HCT116 (cell line): Measurements from ENCODE around the gene DCTD. TPM values are rescaled to one million over a fixed set of nuclear protein-coding genes. Genes with fewer than 3 reads are reported as not detected.

Experiments used
- ATAC-seq: fragments of 200-7000 bp; cut with Tn5 transposase; 2 replicates; pipeline ENCODE4 v1.9.1; 2020; ENCODE audit warnings: mild to moderate bottlenecking, moderate library complexity
- BruUV-seq: library from RNA; stranded (reverse); fragments of 400-500 nt; replicated peaks from 2 replicates; lab custom pipeline; 2021; lab: Mats Ljungman, UMichigan
- CTCF ChIA-PET: fragments of 300-600 bp; sonication (Branson Sonifier 250); formaldehyde crosslinking; loops from one replicate; lab custom pipeline; 2021; ENCODE audit warnings: antibody characterized with exemption; lab: Charles Lee
- POLR2A ChIA-PET: fragments of 300-600, 350-600 bp; sonication (Branson Sonifier 250); formaldehyde crosslinking; loops from one replicate; lab custom pipeline; 2021; ENCODE audit warnings: antibody characterized with exemption; lab: Charles Lee
- RAD21 ChIA-PET, 2 experiments: fragments of 300-600 bp; sonication (Branson Sonifier 250); formaldehyde crosslinking; loops; one replicate each; lab custom pipeline; 2023; ENCODE audit warnings: low total read pairs in 2 of 2; ENCODE audit not compliant: uncharacterized antibody in 2 of 2, unreplicated experiment in 2 of 2, low non-redundant PET in 1 of 2; lab: Charles Lee
- DNase-seq: peaks from one replicate; pipeline ENCODE4 v3.0.0-alpha.2; 2010; ENCODE audit warnings: low read depth, low spot score
- H2AFZ ChIP-seq: fragments of 200-600 bp; shearing (Covaris generic), sonication (generic); 2 replicates; pipeline ENCODE4 v1.6.1; 2017; ENCODE audit warnings: low read depth, mixed run types, mixed read lengths, antibody characterized with exemption, low read length; ENCODE audit not compliant: poor library complexity, severe bottlenecking
- H3K27ac ChIP-seq: 2 replicates; pipeline ENCODE4 v1.5.1; 2012; ENCODE audit warnings: low read depth, low read length
- H3K27me3 ChIP-seq: fragments of 200-600 bp; sonication (generic); 2 replicates; pipeline ENCODE4 v1.6.1; 2016; ENCODE audit warnings: mixed run types, low read length, mixed read lengths; ENCODE audit not compliant: insufficient read depth
- H3K36me3 ChIP-seq, 2 experiments: fragments of 200-500 bp in 1 of 2; fragments of 200-600 bp in 1 of 2; sonication (Bioruptor generic) in 1 of 2; sonication (generic) in 1 of 2; 2 replicates each; pipeline versions ENCODE4 v1.5.1 to v1.6.1; 2014 to 2016; ENCODE audit warnings: low read length in 2 of 2, inconsistent platforms in 1 of 2, mixed read lengths in 1 of 2, mixed run types in 1 of 2; ENCODE audit not compliant: insufficient read depth in 2 of 2, control insufficient read depth in 1 of 2
- H3K4me1 ChIP-seq, 2 experiments: fragments of 200-600 bp in 1 of 2; sonication (generic) in 1 of 2; 2 replicates each; pipeline versions ENCODE4 v1.5.1 to v1.6.1; 2012 to 2017; ENCODE audit warnings: low read length in 2 of 2, inconsistent platforms in 1 of 2, mild to moderate bottlenecking in 1 of 2, mixed read lengths in 1 of 2, mixed run types in 1 of 2, moderate library complexity in 1 of 2; ENCODE audit not compliant: insufficient read depth in 2 of 2, control insufficient read depth in 1 of 2
- H3K4me2 ChIP-seq: fragments of 200-600 bp; sonication (generic); 2 replicates; pipeline ENCODE4 v1.6.1; 2017; ENCODE audit warnings: mixed run types, low read length, mixed read lengths
- H3K4me3 ChIP-seq, 2 experiments: fragments of 200-600 bp in 1 of 2; sonication (generic) in 1 of 2; replicated peaks in 1 of 2; 2 replicates each; pipeline ENCODE4 v1.5.1; 2011 to 2016; ENCODE audit warnings: low read length in 2 of 2, control low read depth in 1 of 2, low read depth in 1 of 2, mild to moderate bottlenecking in 1 of 2, mixed read lengths in 1 of 2, mixed run types in 1 of 2
- H3K79me2 ChIP-seq: fragments of 200-600 bp; sonication (generic); 2 replicates; pipeline ENCODE4 v1.6.1; 2017; ENCODE audit warnings: mild to moderate bottlenecking, mixed run types, low read length, moderate library complexity, mixed read lengths; ENCODE audit not compliant: insufficient read depth
- H3K9ac ChIP-seq: fragments of 200-600 bp; sonication (generic); 2 replicates; pipeline ENCODE4 v1.6.1; 2016; ENCODE audit warnings: low read length, mixed read lengths
- H3K9me2 ChIP-seq: fragments of 200-600 bp; sonication (generic), shearing (Covaris generic); 2 replicates; pipeline ENCODE4 v1.6.1; 2017; ENCODE audit warnings: mixed run types, mild to moderate bottlenecking, moderate library complexity; ENCODE audit not compliant: insufficient read depth
- H3K9me3 ChIP-seq, 2 experiments: fragments of 200-500 bp in 1 of 2; fragments of 200-600 bp in 1 of 2; sonication (Bioruptor generic) in 1 of 2; sonication (generic) in 1 of 2; 2 replicates each; pipeline ENCODE4 v1.6.1; 2014 to 2017; ENCODE audit warnings: low read length in 2 of 2, mixed read lengths in 2 of 2, inconsistent platforms in 1 of 2, low read depth in 1 of 2, mild to moderate bottlenecking in 1 of 2, mixed run types in 1 of 2, moderate library complexity in 1 of 2; ENCODE audit not compliant: control insufficient read depth in 1 of 2, insufficient read depth in 1 of 2
- H4K20me1 ChIP-seq: fragments of 200-600 bp; sonication (generic), shearing (Covaris generic); 2 replicates; pipeline ENCODE4 v1.6.1; 2017; ENCODE audit warnings: mixed run types, mild to moderate bottlenecking, moderate library complexity; ENCODE audit not compliant: insufficient read depth
- ATF3 ChIP-seq: IDR thresholded peaks from 2 replicates; pipeline ENCODE4 v1.6.1; 2012
- CBX3 ChIP-seq: IDR thresholded peaks from 2 replicates; pipeline ENCODE4 v1.6.1; 2012; ENCODE audit warnings: low read depth
- CEBPB ChIP-seq: IDR thresholded peaks from 2 replicates; pipeline ENCODE4 v1.6.1; 2012; ENCODE audit warnings: low read depth
- EGR1 ChIP-seq: IDR thresholded peaks from 2 replicates; pipeline ENCODE4 v1.6.1; 2012; ENCODE audit warnings: low read depth
- ELF1 ChIP-seq: IDR thresholded peaks from 2 replicates; pipeline ENCODE4 v1.6.1; 2012; ENCODE audit warnings: low read depth, borderline replicate concordance
- EZH2 ChIP-seq: fragments of 200-600 bp; sonication (generic); IDR thresholded peaks from 2 replicates; pipeline ENCODE4 v1.6.1; 2017; ENCODE audit warnings: antibody characterized with exemption, mixed run types
- EZH2phosphoT487 ChIP-seq: fragments of 200-600 bp; IDR thresholded peaks from 2 replicates; pipeline ENCODE4 v1.6.1; 2018; ENCODE audit warnings: antibody characterized with exemption, borderline replicate concordance
- JUND ChIP-seq: IDR thresholded peaks from 2 replicates; pipeline ENCODE4 v1.6.1; 2012
- MAX ChIP-seq: IDR thresholded peaks from 2 replicates; pipeline ENCODE4 v1.6.1; 2012
- POLR2A ChIP-seq: IDR thresholded peaks from 2 replicates; pipeline ENCODE4 v1.7.0; 2011; ENCODE audit warnings: borderline replicate concordance; ENCODE audit not compliant: insufficient read depth, insufficient read length; ENCODE audit errors: extremely low read depth
- POLR2AphosphoS5 ChIP-seq: IDR thresholded peaks from 2 replicates; pipeline ENCODE4 v1.6.1; 2011; ENCODE audit warnings: mild to moderate bottlenecking, low read depth, low read length, moderate library complexity
- REST ChIP-seq: IDR thresholded peaks from 2 replicates; pipeline ENCODE4 v1.6.1; 2012; ENCODE audit warnings: low read depth
- TCF7L2 ChIP-seq: IDR thresholded peaks from 2 replicates; pipeline ENCODE4 v1.7.0; 2011; ENCODE audit warnings: borderline replicate concordance, inconsistent platforms; ENCODE audit not compliant: insufficient read depth, insufficient read length; ENCODE audit errors: extremely low read depth
- ZBTB33 ChIP-seq: IDR thresholded peaks from 2 replicates; pipeline ENCODE4 v1.6.1; 2011; ENCODE audit warnings: mild to moderate bottlenecking, low read length, moderate library complexity; ENCODE audit not compliant: insufficient replicate concordance; ENCODE audit errors: extremely low read depth
- ZNF274 ChIP-seq: fragments of 200-500 bp; sonication (Bioruptor generic); IDR thresholded peaks from 2 replicates; pipeline ENCODE4 v1.6.1; 2014; ENCODE audit warnings: mild to moderate bottlenecking, low read depth, low read length, inconsistent platforms
- intact Hi-C: fragments of 100-400 bp; cut with micrococcal nuclease; formaldehyde crosslinking; loops from 2 replicates; pipeline ENCODE4 v1.10.0; 2022
- total RNA-seq: library from RNA; stranded (reverse); gene quantifications from one replicate; pipeline ENCODE4 v1.2.1, GENCODE V29; 2021; ENCODE audit not compliant: unreplicated experiment

DCTD gene
- total RNA-seq, 1 experiment from 2014 or later = 96.3 TPM

- no peaks in the 10 kb centered on the region for H3K4me1 ChIP-seq
- no peak for TF ChIP-seq EZH2
- no peak for TF ChIP-seq EZH2phosphoT487
- no peak for TF ChIP-seq POLR2AphosphoS5
- TF ChIP-seq MAX = no peak
- TF ChIP-seq TCF7L2 = no peak
- no peak for TF ChIP-seq CBX3
- TF ChIP-seq ATF3 = no peak
- TF ChIP-seq ELF1 = no peak
- TF ChIP-seq ZNF274 = no peak
- no peak for TF ChIP-seq JUND
- TF ChIP-seq ZBTB33 = no peak
- TF ChIP-seq POLR2A = no peak
- TF ChIP-seq REST = no peak
- no peak for TF ChIP-seq CEBPB
- TF ChIP-seq EGR1 = no peak
- intact Hi-C loops = no loop called here
- no peak overlapping the region for H3K4me2 ChIP-seq
- DNase-seq (no peak), ATAC-seq (no peak)
- no peaks in the 10 kb centered on the region for H3K36me3 ChIP-seq
- RAD21 ChIA-PET = no interaction called here
- CTCF ChIA-PET = no interaction called here
- H3K9ac ChIP-seq = no peak overlapping the region
- no peak overlapping the region for H3K27ac ChIP-seq
- no peaks in the 10 kb centered on the region for H3K9me3 ChIP-seq
- H4K20me1 ChIP-seq = no peaks in the 10 kb centered on the region
- no TSS peak for BruUV-seq
- POLR2A ChIA-PET = no interaction called here
- H3K4me3 ChIP-seq = no peak overlapping the region
- no peaks in the 10 kb centered on the region for H3K79me2 ChIP-seq
- H3K27me3 ChIP-seq = no peaks in the 10 kb centered on the region
- H2AFZ ChIP-seq = no peak overlapping the region
- H3K9me2 ChIP-seq = no peaks in the 10 kb centered on the region
Measured at GRCh38 chr4:182840108-182840507, 77.1 kb downstream of the DCTD start.

Other genes with a start within 250 kb of the DCTD start
- 39.1 TPM for gene WWC2, start 181.9 kb upstream of the DCTD start, total RNA-seq